GM19395 (cell line): Measurements from ENCODE around the gene SPNS2.

ENCODE experiments used
- ATAC-seq: cut with Tn5 transposase; IDR thresholded peaks from one replicate; pipeline ENCODE4 v1.9.1; 2021; ENCODE audit warnings: mild to moderate bottlenecking, moderate library complexity; ENCODE audit not compliant: unreplicated experiment

The SPNS2 gene

GRCh38 chr17:4498461-4499397, at the start of gene SPNS2:
TSS of gene SPNS2 (plus strand) at chr17:4498881. CDS start at chr17:4499048, 167 bp downstream.
- peak; percentile 54 for ATAC-seq

GRCh38 chr17:4449736-4450135, 48.9 kb upstream of the SPNS2 start:
- no peak for ATAC-seq

GRCh38 chr17:4450710-4451316, 47.9 kb upstream of the SPNS2 start:
- no peak for ATAC-seq

GRCh38 chr17:4453812-4454591, 44.7 kb upstream of the SPNS2 start:
- ATAC-seq = no peak

GRCh38 chr17:4460661-4461060, 38.0 kb upstream of the SPNS2 start:
- no peak for ATAC-seq

- ATAC-seq = no peak
These were observed 34.7 kb upstream of the SPNS2 start for GRCh38 chr17:4463818-4464476.

GRCh38 chr17:4465786-4466185, 32.9 kb upstream of the SPNS2 start:
- no peak for ATAC-seq

GRCh38 chr17:4467287-4467686, 31.4 kb upstream of the SPNS2 start:
- no peak for ATAC-seq

GRCh38 chr17:4469552-4469951, 29.1 kb upstream of the SPNS2 start:
- no peak for ATAC-seq

GRCh38 chr17:4472286-4472685, 26.4 kb upstream of the SPNS2 start:
- no peak for ATAC-seq

GRCh38 chr17:4474093-4474492, 24.6 kb upstream of the SPNS2 start:
- ATAC-seq = no peak

- no peak for ATAC-seq
These were observed 23.7 kb upstream of the SPNS2 start for GRCh38 chr17:4475001-4475400.

GRCh38 chr17:4475463-4475862, 23.2 kb upstream of the SPNS2 start:
- ATAC-seq = no peak

GRCh38 chr17:4476017-4476416, 22.7 kb upstream of the SPNS2 start:
- no peak for ATAC-seq

GRCh38 chr17:4476511-4477070, 22.1 kb upstream of the SPNS2 start:
- ATAC-seq = no peak

GRCh38 chr17:4477255-4477791, 21.4 kb upstream of the SPNS2 start:
- no peak for ATAC-seq

- ATAC-seq = no peak
These were observed 20.3 kb upstream of the SPNS2 start for GRCh38 chr17:4478318-4478830.

GRCh38 chr17:4479340-4479981, 19.2 kb upstream of the SPNS2 start:
- ATAC-seq = no peak

GRCh38 chr17:4479982-4480751, 18.5 kb upstream of the SPNS2 start:
- no peak for ATAC-seq
